Endothelial cell of hepatic sinusoid (primary cell): Measurements from ENCODE around the gene PCDHGC5.

ENCODE experiments used
- in situ Hi-C: cut with HindIII; loops from 2 replicates; pipeline ENCODE4 v1.10.0; 2017; ENCODE audit warnings: low sequenced_read_pairs

PCDHGC5 gene

DNA sequence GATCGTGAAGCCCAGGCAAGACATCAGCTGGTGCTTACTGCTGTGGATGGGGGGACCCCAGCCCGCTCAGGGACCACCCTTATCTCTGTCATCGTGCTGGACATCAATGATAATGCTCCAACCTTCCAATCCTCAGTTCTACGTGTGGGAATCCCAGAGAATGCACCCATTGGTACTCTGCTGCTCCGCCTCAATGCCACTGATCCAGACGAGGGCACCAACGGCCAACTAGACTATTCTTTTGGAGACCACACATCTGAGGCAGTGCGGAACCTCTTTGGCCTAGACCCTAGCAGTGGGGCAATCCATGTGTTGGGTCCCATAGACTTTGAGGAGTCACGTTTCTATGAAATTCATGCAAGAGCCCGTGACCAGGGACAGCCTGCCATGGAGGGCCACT, 960 bp downstream of the PCDHGC5 start:
- in situ Hi-C loops: loop anchor here (5.0 kb wide), 1 partner anchor 32 kb away; no protein-coding TSS in a partner anchor

DNA sequence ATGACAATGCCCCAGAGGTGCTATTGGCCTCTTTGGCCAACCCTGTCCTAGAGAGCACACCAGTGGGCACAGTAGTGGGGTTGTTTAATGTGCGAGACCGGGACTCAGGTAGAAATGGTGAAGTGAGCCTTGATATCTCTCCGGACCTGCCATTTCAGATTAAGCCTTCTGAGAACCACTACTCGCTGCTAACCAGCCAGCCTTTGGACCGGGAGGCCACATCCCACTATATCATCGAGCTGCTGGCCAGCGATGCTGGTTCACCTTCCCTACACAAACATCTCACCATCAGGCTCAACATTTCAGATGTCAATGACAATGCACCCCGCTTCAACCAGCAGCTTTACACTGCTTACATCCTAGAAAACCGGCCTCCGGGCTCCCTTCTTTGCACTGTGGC, 1.4 kb downstream of the PCDHGC5 start:
- in situ Hi-C loops: no loop called here

DNA sequence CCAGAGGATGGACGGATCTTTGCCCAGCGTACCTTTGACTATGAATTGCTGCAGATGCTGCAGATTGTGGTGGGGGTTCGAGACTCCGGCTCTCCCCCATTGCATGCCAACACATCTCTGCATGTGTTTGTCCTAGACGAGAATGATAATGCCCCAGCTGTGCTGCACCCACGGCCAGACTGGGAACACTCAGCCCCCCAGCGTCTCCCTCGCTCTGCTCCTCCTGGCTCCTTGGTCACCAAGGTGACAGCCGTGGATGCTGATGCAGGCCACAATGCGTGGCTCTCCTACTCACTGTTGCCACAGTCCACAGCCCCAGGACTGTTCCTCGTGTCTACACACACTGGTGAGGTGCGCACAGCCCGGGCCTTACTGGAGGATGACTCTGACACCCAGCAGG, 1.9 kb downstream of the PCDHGC5 start:
- in situ Hi-C loops: no loop called here

DNA sequence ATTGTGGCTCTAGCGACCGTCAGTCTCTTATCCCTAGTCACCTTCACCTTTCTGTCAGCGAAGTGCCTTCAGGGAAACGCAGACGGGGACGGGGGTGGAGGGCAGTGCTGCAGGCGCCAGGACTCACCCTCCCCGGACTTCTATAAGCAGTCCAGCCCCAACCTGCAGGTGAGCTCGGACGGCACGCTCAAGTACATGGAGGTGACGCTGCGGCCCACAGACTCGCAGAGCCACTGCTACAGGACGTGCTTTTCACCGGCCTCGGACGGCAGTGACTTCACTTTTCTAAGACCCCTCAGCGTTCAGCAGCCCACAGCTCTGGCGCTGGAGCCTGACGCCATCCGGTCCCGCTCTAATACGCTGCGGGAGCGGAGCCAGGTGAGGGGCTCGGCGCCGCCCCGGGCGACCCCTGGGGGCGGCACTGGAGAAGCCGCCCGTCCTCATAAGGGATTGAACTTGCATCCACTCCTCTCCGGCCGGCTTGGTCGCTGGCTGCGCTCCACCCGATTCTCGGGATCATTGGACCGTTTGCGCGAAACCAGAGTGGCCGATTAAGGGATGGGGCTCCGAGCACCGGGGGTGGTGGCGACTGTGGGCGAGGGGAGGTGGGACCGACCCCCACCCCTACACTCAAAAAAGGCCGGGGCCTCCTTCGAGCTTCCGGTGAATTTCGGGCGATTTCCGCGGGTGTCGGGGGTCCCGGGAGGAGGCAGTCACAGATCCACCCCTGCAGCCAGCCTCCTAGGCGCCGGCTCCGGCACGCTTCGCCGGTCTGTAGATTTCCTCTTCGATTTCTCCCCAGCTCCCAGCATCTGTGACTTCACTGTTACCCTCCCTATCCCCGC, 2.7 kb downstream of the PCDHGC5 start:
- in situ Hi-C loops: no loop called here

DNA sequence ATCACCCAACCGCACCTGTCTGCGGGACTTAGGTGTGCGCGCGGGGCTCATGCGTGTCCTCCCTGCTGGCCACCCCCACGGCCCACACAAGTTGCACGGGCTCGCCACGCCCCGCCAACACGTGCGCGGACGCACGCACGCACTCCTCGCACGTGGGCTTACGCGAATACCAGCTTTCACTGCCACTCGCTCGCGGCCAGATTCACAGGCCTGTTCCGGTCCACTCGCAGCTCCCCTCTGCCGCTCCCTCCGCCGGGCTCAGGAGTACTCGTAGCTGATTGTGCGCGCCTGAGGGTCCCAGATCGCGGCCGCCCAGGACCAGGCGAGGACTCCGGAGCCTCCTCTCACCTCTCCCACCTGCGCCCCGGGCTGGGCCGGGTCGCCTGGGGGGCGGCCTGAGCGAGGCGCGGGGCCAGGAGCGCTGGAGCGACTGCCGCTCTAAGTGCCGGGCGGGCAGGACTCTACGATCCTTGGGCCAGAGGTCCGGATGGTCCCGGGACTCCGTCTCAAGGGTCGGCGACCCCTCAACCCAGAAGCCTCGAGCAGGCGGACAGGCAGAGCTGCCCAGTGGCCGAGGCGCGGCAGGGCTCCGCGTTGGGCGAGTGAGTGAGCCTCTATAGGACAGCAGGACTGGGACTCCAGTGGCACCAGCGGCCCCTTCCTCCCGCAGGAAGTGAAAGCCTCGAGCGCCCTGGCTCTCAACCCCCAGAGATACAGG, 3.4 kb downstream of the PCDHGC5 start:
- in situ Hi-C loops: no loop called here

DNA sequence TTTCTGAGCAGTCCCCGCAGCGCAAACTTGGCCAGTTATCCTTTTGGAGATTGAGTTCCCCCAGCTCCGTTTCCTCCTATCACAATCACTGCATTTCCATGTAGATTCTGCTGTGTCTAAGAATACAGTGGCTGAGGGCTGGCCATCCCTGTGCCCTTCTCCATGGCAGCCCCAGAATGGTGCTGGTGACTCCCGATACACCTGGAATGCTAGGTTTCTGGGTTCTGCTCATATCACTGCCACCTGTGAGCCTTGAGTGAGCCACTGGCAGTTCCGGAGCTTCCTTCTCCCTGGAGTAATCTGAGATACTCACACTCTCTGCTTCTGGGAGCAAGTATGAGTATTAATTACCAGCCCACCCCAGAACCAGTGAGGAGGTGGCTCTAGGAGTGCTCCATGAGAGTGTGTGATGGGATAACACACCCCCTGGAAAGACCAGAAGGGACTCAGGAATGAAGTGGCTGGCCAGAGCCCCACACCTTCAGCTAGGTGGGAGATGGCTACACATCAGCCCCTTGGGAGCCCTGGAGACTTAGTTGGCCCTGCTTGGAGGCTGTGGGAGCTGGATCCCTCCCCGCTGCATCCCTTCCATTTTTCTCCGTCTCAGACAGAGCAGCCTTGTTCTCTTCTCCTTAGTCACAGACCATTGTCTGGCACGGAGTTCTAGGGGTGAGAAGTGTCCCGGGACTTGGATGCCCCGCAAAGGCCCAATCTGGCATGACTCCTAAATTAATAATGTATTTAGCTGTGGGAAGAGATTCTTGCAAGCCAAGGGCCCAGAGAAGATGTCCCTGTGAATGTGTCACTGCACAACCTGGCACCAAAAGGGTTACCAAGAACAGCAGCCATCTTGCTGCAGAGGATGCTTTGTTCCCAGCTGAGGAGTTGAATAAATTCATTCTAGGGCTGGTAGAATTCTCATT, 4.9 kb downstream of the PCDHGC5 start:
- in situ Hi-C loops: no loop called here

DNA sequence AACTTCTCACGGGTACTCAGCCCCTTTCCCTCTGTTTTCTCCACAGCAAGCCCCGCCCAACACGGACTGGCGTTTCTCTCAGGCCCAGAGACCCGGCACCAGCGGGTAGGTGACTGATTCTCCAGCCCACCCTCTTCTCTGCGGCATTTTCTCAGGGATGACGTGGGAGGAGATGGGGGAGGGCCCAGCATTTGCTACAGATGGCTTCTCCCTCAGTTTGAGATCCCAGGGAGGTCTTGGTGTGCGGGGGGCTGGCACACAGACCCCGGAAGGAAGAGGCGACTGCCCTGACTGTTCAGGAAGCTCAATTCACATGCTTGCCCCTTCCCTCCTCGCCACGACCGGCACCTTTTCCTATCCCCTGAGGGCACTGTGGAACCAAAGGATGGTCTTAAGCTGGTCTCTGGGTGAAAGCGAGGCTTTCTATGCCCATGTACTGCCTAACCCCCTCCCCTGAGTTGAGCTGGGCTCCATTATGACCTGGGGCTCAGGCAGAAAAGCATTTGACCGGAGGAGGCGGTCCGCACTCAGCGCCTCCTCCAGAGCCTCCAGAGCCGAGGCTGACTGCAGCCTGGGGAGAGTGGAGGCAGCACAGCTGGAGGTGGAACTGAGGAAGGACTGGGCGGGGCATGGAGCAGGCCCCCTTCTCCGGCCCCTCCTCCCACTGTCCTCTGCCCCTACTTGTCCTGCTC, 6.0 kb downstream of the PCDHGC5 start:
- in situ Hi-C loops: no loop called here

DNA sequence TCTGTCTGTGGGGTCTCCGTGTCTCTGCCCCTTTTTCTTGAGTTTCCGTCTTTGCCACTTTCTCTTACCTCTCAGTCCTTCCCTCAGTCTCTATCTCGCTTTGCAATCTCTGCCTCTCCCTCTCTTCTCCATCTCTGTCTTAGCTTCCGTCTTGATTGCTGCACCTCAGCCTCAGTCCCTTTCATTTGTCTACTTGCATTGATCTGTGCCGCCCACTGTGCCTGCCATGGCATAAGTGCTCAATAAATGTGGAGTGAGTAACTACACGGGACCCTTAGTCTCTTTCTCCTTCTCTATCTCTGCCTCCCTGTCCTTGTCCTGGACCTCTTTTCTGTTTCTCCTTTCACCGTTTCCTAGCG, 6.6 kb downstream of the PCDHGC5 start:
- in situ Hi-C loops: no loop called here

DNA sequence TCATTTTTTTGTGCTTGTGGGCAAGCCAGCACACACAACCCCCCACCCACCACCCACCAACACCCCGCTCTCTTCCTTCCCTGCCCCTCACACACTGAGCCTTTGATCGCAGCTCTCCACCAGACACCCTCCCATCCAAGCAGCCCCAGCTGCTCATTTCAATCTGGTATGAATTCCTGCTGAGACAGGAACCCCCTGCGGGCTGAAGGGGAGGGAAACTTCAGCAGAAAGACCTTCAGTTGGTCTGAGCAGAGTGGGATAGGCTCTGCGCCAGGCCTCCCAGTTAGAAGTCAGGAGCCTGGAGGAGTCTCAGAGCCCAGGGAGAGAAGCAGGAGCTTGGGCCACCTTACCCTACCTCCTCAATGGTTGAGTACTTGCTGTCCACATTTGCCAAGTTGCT, 7.2 kb downstream of the PCDHGC5 start:
- in situ Hi-C loops: no loop called here

DNA sequence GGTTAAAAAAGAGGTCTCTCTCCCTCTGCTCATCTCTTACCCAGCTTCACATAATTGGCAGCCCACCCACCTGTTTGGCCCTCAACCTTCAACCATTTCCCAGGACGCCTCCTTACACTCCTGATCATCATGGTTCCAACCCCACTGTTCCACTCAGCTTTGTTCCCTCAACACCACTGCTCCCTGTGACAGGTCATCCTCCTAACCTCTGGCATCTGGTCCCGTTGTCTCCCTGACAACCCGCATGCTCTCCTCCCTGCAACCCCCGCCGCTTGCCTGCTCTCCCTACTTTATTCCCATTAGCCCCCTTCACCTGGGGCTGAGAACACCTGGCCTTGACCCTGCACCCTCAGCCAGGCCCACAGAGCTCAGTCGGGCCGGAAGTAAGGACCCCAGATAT, 12.9 kb downstream of the PCDHGC5 start:
- in situ Hi-C loops: no loop called here

DNA sequence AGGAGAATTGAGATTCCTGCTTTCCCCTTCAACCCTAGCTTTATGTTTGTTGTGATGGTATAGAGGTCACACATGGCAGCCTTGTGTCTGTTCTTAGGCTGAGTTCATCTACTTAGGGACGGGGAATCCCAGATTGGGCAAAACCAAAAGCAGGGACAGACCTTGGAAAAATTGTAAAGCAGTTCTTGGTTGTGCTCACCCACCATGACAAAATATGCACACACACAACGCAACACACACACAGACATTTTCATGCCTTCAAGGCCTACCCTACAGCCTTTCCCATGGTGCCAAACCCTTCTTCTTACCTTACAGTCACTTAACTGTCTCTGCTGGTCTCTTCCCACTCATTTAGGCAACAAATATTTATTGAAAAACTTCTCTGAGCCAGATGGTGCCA, 14.8 kb downstream of the PCDHGC5 start:
- in situ Hi-C loops: no loop called here

DNA sequence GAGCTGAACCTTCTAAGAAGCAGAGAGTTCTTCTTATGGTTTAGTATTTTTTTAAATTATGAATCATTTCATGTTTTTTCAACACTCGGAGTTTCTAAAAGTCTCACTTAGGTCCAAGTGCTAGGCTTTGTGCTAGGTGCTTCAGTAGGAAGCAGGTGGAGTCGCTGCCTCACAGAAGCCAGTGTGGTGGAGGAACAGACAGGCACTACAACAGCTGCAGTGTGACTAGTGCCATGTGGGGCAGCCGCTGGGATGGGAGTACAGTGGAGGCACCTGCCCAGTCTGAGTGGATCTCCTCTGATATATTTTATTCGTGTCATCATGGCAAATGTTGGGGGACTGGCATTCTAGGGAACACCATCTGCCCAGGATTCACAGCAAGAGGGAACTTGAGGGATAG, 15.3 kb downstream of the PCDHGC5 start:
- in situ Hi-C loops: no loop called here

DNA sequence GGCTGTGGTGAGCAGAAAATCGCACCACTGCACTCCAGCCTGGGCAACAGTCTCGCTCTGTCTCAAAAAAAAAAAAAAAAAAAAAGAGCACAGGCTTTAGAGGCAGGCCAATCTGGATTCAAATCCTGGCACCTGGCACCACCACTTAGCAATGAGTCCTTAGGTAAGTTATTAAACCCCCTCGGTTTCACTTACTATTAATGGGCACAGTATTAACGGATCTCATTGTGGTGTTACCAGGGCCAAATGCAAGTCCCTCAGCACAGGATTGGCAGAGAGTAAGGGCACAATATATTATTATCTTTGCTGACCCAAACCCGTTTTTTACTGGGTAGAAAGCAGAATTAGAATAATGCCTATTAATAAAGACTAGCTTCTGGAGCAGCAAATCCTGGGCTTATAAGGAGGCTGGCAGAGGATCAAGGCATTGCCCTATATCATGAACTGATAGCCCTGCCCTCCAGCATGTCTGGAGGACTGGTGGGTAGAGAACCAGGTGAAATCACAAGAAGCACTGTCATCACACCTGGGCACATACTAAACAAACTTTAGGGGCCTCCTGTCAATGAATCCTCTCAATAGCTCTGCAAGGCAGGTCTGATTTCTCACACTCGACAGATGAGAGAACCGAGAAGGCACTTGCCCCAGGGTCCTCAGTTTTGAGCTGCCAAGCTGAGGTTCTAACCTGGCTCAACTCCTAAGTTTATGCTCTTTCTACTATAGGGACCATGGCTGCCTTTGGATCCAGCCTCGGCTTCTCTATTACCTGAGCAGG, 17.7 kb downstream of the PCDHGC5 start:
- in situ Hi-C loops: no loop called here

DNA sequence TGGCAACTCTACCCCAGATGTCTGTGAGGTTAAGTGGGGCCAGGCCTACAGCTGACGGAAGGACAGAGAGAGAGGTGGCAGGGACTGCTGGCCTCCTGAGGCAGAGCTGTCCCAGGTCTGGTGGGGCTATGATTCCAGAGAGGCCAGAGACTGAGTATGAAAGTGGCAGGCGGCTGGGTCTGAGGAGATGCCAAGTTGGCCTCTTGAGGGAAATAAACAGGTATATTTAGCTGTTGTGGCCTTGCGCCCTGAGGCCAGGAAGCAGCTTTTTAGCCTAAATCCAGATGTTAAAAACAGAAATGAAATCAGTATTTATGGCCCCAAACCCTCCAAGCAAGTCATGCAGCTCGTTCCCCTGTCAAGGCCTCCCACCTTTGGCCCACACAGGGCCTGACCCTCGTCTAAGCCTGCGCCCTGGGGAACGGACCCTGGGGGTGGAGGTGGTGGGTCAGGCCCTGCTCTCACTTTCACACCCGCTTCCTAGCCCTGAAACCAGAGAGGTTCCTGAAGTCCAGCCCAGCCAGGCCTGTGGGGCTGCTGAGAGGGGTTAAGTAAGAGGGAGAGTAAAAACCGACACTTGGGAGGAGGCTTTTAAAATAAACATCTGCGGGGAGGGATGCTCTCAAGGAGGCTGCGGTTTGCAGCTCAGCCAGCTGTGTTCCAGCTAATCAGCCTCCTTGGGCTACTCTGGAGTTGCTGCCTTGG, 18.7 kb downstream of the PCDHGC5 start:
- in situ Hi-C loops: no loop called here

DNA sequence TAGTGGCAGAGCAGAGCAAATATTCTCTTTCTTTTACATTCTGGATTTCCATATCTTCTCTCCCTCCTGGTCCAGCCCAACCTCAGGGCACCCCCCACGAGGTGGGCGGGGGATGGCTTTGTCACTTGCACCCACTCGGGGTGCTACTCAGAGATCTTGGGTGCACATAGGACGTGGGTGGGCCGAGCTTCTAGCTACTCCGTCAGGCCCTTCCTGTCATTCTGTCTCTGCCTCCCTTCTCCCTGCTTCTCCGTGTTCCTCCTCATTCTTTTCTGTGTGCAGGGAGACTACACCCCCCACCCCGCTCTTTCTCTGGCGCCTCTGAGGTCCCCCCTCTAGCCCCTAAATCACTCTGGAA, 19.5 kb downstream of the PCDHGC5 start:
- in situ Hi-C loops: no loop called here

DNA sequence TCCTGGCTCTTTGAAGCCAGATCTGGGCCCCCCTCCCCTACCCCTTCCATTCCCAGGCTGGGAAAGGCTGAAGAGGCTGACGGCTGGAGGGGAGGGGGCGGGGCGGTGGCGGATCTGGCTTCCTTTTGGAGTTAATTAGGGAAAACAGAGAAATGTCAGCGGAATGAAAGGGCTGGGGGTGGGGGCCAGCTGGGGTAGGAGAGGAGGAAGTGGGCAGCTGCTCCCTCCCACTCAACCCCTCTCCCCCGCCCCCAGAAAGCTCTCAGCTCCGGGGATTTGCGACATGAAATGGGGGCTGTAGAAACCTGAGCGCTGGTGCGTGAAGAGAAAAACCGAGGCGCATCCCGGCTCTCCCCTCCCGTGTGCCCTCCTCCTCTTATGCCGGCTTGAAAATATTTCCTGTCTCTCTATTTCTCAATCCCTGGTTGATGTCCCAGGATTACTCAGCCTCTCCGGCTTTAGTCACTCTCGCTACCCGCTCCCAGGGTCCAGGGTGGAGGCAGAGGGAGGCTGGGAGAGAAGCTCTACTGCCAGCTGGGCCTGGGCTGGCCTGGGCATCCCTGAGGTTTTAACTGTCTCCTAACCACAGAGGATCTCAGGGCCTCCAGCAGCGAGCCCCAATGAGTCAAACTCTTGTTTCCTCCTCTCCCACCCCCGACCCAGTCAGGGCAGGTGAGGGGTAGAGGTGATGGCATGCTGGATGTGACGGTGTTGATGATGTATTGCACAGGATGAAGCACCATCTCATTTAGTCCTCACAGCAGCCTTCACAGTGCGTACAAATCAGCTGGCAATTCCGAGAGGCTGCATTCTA, 20.1 kb downstream of the PCDHGC5 start:
- in situ Hi-C loops: no loop called here

DNA sequence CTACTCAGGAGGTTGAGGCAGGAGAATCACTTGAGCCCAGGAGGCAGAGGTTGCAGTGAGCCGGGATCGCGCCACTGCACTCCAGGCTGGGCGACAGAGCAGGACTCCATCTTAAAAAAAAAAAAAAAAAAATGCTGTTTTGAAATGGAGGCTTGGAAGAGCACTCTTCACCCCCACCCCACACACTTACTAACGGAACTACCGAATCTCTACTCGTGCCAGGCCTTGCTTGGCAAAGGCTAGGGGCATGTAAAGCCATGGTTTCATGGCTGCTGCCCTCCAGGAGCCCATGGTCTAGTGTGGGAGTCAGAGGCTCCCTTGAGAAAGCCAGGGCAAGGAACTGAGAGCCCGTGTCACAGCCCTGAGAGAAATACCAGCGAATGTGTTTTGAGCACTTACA, 21.3 kb downstream of the PCDHGC5 start:
- in situ Hi-C loops: loop anchor here (5.0 kb wide), 1 partner anchor 68 kb away; no protein-coding TSS in a partner anchor

DNA sequence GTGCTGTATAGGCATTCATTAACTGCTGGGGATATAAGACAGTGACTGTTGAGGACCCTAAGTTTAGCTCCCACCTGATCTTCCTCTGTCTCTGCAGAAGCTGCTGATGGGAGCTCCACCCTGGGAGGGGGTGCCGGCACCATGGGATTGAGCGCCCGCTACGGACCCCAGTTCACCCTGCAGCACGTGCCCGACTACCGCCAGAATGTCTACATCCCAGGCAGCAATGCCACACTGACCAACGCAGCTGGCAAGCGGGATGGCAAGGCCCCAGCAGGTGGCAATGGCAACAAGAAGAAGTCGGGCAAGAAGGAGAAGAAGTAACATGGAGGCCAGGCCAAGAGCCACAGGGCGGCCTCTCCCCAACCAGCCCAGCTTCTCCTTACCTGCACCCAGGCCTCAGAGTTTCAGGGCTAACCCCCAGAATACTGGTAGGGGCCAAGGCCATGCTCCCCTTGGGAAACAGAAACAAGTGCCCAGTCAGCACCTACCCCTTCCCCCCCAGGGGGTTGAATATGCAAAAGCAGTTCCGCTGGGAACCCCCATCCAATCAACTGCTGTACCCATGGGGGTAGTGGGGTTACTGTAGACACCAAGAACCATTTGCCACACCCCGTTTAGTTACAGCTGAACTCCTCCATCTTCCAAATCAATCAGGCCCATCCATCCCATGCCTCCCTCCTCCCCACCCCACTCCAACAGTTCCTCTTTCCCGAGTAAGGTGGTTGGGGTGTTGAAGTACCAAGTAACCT, 22.1 kb downstream of the PCDHGC5 start:
- in situ Hi-C loops: loop anchor here (5.0 kb wide), 1 partner anchor 69 kb away; no protein-coding TSS in a partner anchor
